HL-60 (cell line): ENCODE data around the gene CCDC142.

Experiments
- DNase-seq, 2 experiments: peaks; one replicate each; pipeline ENCODE4 v3.0.0-alpha.2; 2010 to 2020; ENCODE audit warnings: low read depth in 1 of 2, low spot score in 1 of 2
- H3K27ac ChIP-seq: fragments of 250-450 bp; sonication (Bioruptor Pico); replicated peaks from 2 replicates; pipeline ENCODE4 v1.5.1; 2020; ENCODE audit warnings: mild to moderate bottlenecking, moderate library complexity
- H3K27me3 ChIP-seq: fragments of 250-450 bp; sonication (Bioruptor Pico); 2 replicates; pipeline ENCODE4 v1.5.1; 2021; ENCODE audit warnings: mild to moderate bottlenecking, moderate library complexity; ENCODE audit not compliant: insufficient read depth, poor library complexity, severe bottlenecking
- H3K4me3 ChIP-seq: replicated peaks from 2 replicates; pipeline ENCODE4 v1.5.1; 2011; ENCODE audit warnings: mild to moderate bottlenecking, control low read depth, low read length; ENCODE audit not compliant: insufficient read depth
- GABPA ChIP-seq: IDR thresholded peaks from 2 replicates; pipeline ENCODE4 v1.6.1; 2012; ENCODE audit warnings: low read depth
- POLR2AphosphoS5 ChIP-seq: IDR thresholded peaks from 2 replicates; pipeline ENCODE4 v1.6.1; 2012; ENCODE audit warnings: low read depth
- REST ChIP-seq: IDR thresholded peaks from 2 replicates; pipeline ENCODE4 v1.6.1; 2012; ENCODE audit warnings: low read depth; ENCODE audit not compliant: insufficient replicate concordance
- SPI1 ChIP-seq: IDR thresholded peaks from 2 replicates; pipeline ENCODE4 v1.6.1; 2012; ENCODE audit warnings: low read depth, mild to moderate bottlenecking, borderline replicate concordance
- TF ChIP-seq, protein P1 (sequence below): IDR thresholded peaks from one replicate; pipeline ENCODE4 v1.5.1; 2011; ENCODE audit warnings: low read length, control low read depth, inconsistent platforms; ENCODE audit not compliant: insufficient read depth

Gene CCDC142

DNA sequence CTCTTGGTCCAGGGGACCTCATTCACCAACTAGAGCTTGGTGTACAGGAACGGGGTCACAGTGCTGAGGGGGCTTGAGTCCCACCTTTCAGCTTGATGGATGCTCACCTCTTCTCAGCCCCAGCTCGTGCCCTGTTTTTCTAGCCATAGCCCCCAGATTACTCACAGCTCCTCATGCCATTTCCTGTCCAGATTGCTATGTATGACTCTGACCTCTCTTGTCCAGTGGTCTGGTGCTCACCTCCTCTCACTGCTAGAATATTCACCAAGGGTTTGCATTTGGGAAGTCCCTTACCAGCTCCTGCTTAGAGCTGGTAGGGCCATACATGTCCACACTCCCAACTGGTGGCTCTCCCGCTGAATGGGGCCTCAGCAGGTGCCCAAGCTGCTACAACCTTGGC lies 10.7 kb upstream of the CCDC142 start:
- no peak for DNase-seq
- H3K27ac ChIP-seq = no peak overlapping the region
- TF ChIP-seq REST = no peak
- TF ChIP-seq GABPA = no peak
- TF ChIP-seq, protein P1, sequence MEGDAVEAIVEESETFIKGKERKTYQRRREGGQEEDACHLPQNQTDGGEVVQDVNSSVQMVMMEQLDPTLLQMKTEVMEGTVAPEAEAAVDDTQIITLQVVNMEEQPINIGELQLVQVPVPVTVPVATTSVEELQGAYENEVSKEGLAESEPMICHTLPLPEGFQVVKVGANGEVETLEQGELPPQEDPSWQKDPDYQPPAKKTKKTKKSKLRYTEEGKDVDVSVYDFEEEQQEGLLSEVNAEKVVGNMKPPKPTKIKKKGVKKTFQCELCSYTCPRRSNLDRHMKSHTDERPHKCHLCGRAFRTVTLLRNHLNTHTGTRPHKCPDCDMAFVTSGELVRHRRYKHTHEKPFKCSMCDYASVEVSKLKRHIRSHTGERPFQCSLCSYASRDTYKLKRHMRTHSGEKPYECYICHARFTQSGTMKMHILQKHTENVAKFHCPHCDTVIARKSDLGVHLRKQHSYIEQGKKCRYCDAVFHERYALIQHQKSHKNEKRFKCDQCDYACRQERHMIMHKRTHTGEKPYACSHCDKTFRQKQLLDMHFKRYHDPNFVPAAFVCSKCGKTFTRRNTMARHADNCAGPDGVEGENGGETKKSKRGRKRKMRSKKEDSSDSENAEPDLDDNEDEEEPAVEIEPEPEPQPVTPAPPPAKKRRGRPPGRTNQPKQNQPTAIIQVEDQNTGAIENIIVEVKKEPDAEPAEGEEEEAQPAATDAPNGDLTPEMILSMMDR = no peak
- no peak for TF ChIP-seq POLR2AphosphoS5
- TF ChIP-seq SPI1 = no peak
- peaks cover 12% of the 10 kb centered on the region for H3K27me3 ChIP-seq
- no peak overlapping the region for H3K4me3 ChIP-seq

DNA sequence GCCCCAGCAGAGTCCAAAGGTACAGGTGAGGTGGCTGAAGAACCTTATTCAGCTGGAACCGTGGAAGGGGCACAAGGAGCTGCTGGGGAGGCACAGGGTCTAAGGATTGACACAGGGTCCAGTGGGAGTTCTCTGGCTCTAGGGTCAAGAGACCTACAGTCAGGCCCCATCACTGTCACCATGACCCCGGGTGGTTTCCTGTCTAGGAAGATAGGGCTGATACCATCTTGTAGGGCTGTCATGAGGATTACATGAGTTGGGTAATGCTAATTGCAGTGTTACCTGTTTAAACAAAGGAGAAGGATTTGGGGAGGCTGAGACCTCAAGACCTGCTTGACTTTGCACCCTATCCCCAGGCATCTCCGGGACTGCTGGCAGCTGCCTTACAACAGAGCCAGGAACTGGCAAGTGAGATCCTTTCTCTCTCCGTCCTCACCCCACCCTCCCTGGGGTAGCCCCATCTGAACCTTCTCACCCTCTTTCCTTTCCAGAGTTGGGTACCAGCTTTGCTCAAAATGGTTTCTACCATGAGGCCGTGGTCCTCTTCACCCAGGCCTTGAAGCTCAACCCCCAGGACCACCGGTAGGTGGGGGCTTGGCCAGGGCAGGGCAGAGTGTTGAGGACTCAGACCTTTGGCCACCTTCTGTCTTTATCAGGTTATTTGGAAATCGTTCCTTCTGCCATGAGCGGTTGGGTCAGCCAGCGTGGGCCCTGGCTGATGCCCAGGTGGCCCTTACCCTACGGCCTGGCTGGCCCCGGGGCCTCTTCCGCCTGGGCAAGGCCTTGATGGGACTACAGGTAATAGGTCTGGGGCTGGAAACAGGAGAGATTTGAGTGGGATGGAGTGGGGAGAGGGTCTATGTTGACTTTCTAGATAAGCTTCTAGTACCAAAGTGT lies 9.1 kb upstream of the CCDC142 start:
- no peaks in the 10 kb centered on the region for H3K27me3 ChIP-seq
- H3K4me3 ChIP-seq = no peak overlapping the region
- TF ChIP-seq, protein P1 = no peak
- TF ChIP-seq SPI1 (no peak), GABPA (no peak), POLR2AphosphoS5 (no peak), REST (no peak)
- H3K27ac ChIP-seq = no peak overlapping the region
- no peak for DNase-seq

DNA sequence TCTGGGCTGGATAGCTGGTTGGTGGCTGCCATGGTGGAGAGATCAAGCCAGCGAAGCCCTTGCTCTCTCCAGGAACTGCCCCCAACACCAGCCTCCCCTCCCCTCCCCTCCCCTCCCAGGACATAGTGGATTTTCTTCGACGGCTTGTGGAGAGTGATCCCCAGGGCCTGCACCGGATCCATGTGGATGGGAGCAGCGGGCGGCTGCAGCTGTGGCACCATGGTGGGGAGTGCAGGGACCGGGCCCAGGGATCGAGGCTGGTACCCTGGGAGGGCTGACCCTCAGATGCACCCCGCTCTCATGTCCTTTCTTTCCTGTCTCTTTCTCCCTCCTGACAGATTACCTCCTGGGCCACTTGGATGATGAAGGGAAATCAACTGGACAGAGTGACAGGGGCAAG lies 7.1 kb upstream of the CCDC142 start:
- no peak for DNase-seq
- Histone ChIP-seq H3K27me3 (no peaks in the 10 kb centered on the region), H3K4me3 (no peak overlapping the region), H3K27ac (no peak overlapping the region)
- TF ChIP-seq REST = no peak
- no peak for TF ChIP-seq SPI1
- no peak for TF ChIP-seq POLR2AphosphoS5
- TF ChIP-seq, protein P1 = no peak
- TF ChIP-seq GABPA = no peak
